OCI-LY7 (cell line): ENCODE data around the gene TWSG1. TPM values are rescaled to one million over a fixed set of nuclear protein-coding genes. Genes with fewer than 3 reads are reported as not detected.

Experiments
- BruUV-seq: library from RNA; stranded (reverse); fragments of 400-500 nt; replicated peaks from 2 replicates; lab custom pipeline; 2021; lab: Mats Ljungman, UMichigan
- CTCF ChIA-PET: fragments of 300-600 bp; sonication (Branson Sonifier 250); formaldehyde crosslinking; loops from one replicate; lab custom pipeline; 2022; ENCODE audit warnings: antibody characterized with exemption; ENCODE audit not compliant: unreplicated experiment; lab: Charles Lee
- POLR2A ChIA-PET: fragments of 300-600 bp; sonication (Branson Sonifier 250); formaldehyde crosslinking; loops from one replicate; lab custom pipeline; 2022; ENCODE audit warnings: antibody characterized with exemption; lab: Charles Lee
- DNase-seq: peaks from one replicate; pipeline ENCODE4 v3.0.0-alpha.2; 2015; ENCODE audit warnings: low spot score
- H2AFZ ChIP-seq: fragments of 200-600 bp; sonication (generic), shearing (Covaris generic); 2 replicates; pipeline ENCODE4 v1.6.1; 2014; ENCODE audit warnings: mild to moderate bottlenecking, antibody characterized with exemption, low read length, moderate library complexity
- H3K27ac ChIP-seq: fragments of 200-600 bp; sonication (generic); 2 replicates; pipeline ENCODE4 v1.5.1; 2014; ENCODE audit warnings: mixed run types, low read depth, mild to moderate bottlenecking, moderate library complexity, low read length, inconsistent platforms; ENCODE audit not compliant: poor library complexity, severe bottlenecking
- H3K36me3 ChIP-seq: fragments of 200-600 bp; sonication (generic); 2 replicates; pipeline ENCODE4 v1.6.1; 2014; ENCODE audit warnings: mild to moderate bottlenecking, antibody characterized with exemption, low read length, moderate library complexity, mixed read lengths; ENCODE audit not compliant: insufficient read depth
- H3K4me1 ChIP-seq: fragments of 200-600 bp; sonication (generic); 2 replicates; pipeline ENCODE4 v1.5.1; 2014; ENCODE audit warnings: mild to moderate bottlenecking, low read length; ENCODE audit not compliant: insufficient read depth, poor library complexity, severe bottlenecking
- H3K4me2 ChIP-seq: fragments of 200-600 bp; sonication (generic); 2 replicates; pipeline ENCODE4 v1.6.1; 2014; ENCODE audit warnings: mild to moderate bottlenecking, low read length
- H3K4me3 ChIP-seq: fragments of 200-600 bp; sonication (generic); 2 replicates; pipeline ENCODE4 v1.5.1; 2014; ENCODE audit warnings: mild to moderate bottlenecking, low read depth, low read length; ENCODE audit not compliant: poor library complexity, severe bottlenecking
- H3K79me2 ChIP-seq: fragments of 200-600 bp; sonication (generic); 2 replicates; pipeline ENCODE4 v1.6.1; 2016; ENCODE audit warnings: low read depth, mild to moderate bottlenecking, low read length, moderate library complexity, mixed read lengths; ENCODE audit not compliant: insufficient read depth
- H3K9me2 ChIP-seq: fragments of 200-600 bp; sonication (generic); 2 replicates; pipeline ENCODE4 v1.6.1; 2016; ENCODE audit warnings: mild to moderate bottlenecking, low read length, mixed read lengths; ENCODE audit not compliant: insufficient read depth
- H3K9me3 ChIP-seq: fragments of 200-600 bp; sonication (generic); 2 replicates; pipeline ENCODE4 v1.6.1; 2014; ENCODE audit warnings: mild to moderate bottlenecking, mixed run types, low read length, mixed read lengths
- H4K20me1 ChIP-seq: fragments of 200-600 bp; sonication (generic); 2 replicates; pipeline ENCODE4 v1.6.1; 2014; ENCODE audit warnings: mild to moderate bottlenecking, antibody characterized with exemption, low read length, moderate library complexity, mixed read lengths; ENCODE audit not compliant: insufficient read depth
- EZH2phosphoT487 ChIP-seq: fragments of 200-600 bp; sonication (generic); IDR thresholded peaks from 2 replicates; pipeline ENCODE4 v1.6.1; 2018; ENCODE audit warnings: low read depth, borderline replicate concordance, mild to moderate bottlenecking, mixed run types, antibody characterized with exemption, low read length, moderate library complexity, mixed read lengths
- intact Hi-C: fragments of 100-400 bp; cut with micrococcal nuclease; formaldehyde crosslinking; loops from one replicate; pipeline ENCODE4 v1.10.0; 2022; ENCODE audit not compliant: unreplicated experiment
- total RNA-seq, 2 experiments: library from RNA; depleted of rRNA in 1 of 2; stranded (reverse); fragments of >200 nt in 1 of 2; shearing (Covaris generic) in 1 of 2; gene quantifications; 2 replicates each; pipeline ENCODE4 v1.2.3, GENCODE V29; 2014 to 2022
- TF ChIP-seq, protein P1 (sequence below): fragments of 200-600 bp; sonication (generic); conservative IDR thresholded peaks from 2 replicates; pipeline ENCODE4 v1.5.1; 2014; ENCODE audit warnings: mild to moderate bottlenecking, antibody characterized with exemption, low read length, moderate library complexity, mixed read lengths

Gene TWSG1
- total RNA-seq, 2 experiments from 2014 or later, result 7.5 to 10.9 TPM

DNA sequence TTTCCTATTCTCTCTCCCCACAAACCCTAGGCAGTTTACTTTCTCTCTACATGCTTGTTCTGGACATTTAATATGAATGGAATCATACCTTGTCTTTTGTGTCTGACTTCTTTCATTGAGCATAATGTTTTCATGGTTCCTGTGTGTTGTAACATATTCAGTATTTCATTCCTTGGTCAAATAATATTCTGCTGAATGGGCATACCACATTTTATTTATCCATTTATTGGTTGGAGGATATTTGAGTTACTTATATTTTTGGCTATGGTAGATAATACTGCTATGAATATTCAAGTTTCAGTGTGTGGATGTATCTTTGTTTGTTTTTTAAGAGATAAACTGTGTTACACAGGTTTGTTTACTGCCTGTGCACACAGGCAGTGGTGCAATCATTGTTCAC is 9.0 kb downstream of the TWSG1 start:
- DNase-seq, result no peak
- no peak for TF ChIP-seq EZH2phosphoT487
- no peak overlapping the region for H3K4me3 ChIP-seq
- H3K4me2 ChIP-seq, result no peak overlapping the region
- CTCF ChIA-PET, result interaction anchor here (0.6 kb wide), 1 partner anchor 133 kb away, joined by 3 read pairs; no protein-coding TSS in a partner anchor
- no peaks in the 10 kb centered on the region for H4K20me1 ChIP-seq
- BruUV-seq, result no TSS peak
- no peaks in the 10 kb centered on the region for H3K9me2 ChIP-seq
- intact Hi-C loops, result no loop called here
- H3K4me1 ChIP-seq, result no peaks in the 10 kb centered on the region
- H2AFZ ChIP-seq, result no peak overlapping the region
- H3K27ac ChIP-seq, result no peak overlapping the region
- POLR2A ChIA-PET, result no interaction called here
- H3K79me2 ChIP-seq, result no peaks in the 10 kb centered on the region
- H3K36me3 ChIP-seq, result peaks cover 8% of the 10 kb centered on the region
- no peaks in the 10 kb centered on the region for H3K9me3 ChIP-seq

DNA sequence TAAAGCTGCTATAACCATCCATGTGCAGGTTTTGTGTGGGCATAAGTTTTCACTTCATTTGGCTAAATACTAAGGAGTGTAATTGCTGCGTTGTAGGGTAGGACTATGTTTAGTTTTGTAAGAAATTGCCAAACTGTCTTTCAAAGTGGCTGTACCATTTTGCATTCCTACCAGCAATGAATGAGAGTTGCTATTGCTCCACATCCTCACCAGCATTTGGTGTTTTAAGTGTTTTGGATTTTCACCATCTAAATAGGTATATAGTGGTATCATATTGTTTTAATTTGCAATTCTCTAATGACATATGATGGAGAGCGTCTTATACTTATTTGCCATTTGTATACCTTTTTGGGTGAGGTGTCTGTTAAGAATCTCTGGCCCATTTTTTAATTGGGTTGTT is 12.2 kb downstream of the TWSG1 start:
- POLR2A ChIA-PET, result interaction anchor here (1.2 kb wide), 1 partner anchor 9 kb away, joined by 3 read pairs; no protein-coding TSS in a partner anchor
- Histone ChIP-seq H3K9me3 (no peaks in the 10 kb centered on the region), H3K79me2 (no peaks in the 10 kb centered on the region), H3K36me3 (peaks cover 7% of the 10 kb centered on the region; the same call in 1 of the 2 replicates), H3K4me2 (no peak overlapping the region), H3K27ac (no peak overlapping the region), H3K4me3 (no peak overlapping the region), H4K20me1 (no peaks in the 10 kb centered on the region), H3K9me2 (no peaks in the 10 kb centered on the region), H3K4me1 (no peaks in the 10 kb centered on the region), H2AFZ (no peak overlapping the region)
- no TSS peak for BruUV-seq
- intact Hi-C loops, result no loop called here
- CTCF ChIA-PET, result no interaction called here
- DNase-seq, result no peak
- TF ChIP-seq, protein P1, sequence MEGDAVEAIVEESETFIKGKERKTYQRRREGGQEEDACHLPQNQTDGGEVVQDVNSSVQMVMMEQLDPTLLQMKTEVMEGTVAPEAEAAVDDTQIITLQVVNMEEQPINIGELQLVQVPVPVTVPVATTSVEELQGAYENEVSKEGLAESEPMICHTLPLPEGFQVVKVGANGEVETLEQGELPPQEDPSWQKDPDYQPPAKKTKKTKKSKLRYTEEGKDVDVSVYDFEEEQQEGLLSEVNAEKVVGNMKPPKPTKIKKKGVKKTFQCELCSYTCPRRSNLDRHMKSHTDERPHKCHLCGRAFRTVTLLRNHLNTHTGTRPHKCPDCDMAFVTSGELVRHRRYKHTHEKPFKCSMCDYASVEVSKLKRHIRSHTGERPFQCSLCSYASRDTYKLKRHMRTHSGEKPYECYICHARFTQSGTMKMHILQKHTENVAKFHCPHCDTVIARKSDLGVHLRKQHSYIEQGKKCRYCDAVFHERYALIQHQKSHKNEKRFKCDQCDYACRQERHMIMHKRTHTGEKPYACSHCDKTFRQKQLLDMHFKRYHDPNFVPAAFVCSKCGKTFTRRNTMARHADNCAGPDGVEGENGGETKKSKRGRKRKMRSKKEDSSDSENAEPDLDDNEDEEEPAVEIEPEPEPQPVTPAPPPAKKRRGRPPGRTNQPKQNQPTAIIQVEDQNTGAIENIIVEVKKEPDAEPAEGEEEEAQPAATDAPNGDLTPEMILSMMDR, result no peak
- TF ChIP-seq EZH2phosphoT487, result no peak

DNA sequence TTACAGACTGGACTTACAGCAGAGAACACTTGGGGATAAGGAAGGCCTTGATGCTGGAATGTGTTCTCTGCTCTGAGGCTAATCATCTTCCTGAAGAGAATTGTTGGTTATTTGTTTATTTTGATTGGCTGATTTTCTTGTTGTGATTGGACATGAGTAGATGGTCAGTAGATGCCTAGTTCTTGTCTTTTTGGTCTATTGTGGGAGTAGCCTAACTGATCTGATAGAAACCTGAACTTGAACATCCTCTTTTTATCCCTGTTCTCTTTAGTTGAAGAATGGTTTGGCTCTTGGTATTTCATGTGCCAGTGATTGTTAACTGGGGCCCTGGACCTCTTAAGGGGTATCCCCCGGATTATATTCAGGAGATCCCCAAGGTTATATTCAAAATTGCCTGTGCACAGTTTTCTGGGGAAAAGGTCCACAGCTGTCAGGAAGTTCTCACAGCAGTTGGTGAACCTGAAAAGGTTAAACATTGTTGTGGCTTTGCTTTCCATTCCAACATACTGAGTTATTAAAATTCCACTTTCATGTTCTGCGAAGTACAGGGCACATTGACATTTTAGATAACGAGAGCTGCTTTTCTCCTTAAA is 13.6 kb downstream of the TWSG1 start:
- peaks cover 7% of the 10 kb centered on the region; the same call in 1 of the 2 replicates for H3K36me3 ChIP-seq
- no peak overlapping the region for H2AFZ ChIP-seq
- ChIA-PET POLR2A (interaction anchor here (0.5 to 1.2 kb wide), 3 partner anchors 8 to 350 kb away, joined by 3 read pairs; no protein-coding TSS in a partner anchor), CTCF (no interaction called here)
- H3K9me3 ChIP-seq, result no peaks in the 10 kb centered on the region
- no peak overlapping the region for H3K4me3 ChIP-seq
- H3K4me2 ChIP-seq, result no peak overlapping the region
- H3K4me1 ChIP-seq, result no peaks in the 10 kb centered on the region
- intact Hi-C loops, result no loop called here
- no peaks in the 10 kb centered on the region for H3K9me2 ChIP-seq
- no peaks in the 10 kb centered on the region for H4K20me1 ChIP-seq
- no peaks in the 10 kb centered on the region for H3K79me2 ChIP-seq
- no peak for TF ChIP-seq EZH2phosphoT487
- TF ChIP-seq, protein P1, result no peak
- no peak overlapping the region for H3K27ac ChIP-seq
- BruUV-seq, result no TSS peak
- no peak for DNase-seq
